LNCAP (cell line): ENCODE results near the gene KRTAP5-9.

Experiments
- TF ChIP-seq, protein P1 (sequence below): fragments of 450-650 bp; IDR thresholded peaks from 2 replicates; pipeline ENCODE4 v1.5.1; 2017; ENCODE audit warnings: mild to moderate bottlenecking

KRTAP5-9 gene

GRCh38 chr11:71575723-71576424 is 27.7 kb downstream of the KRTAP5-9 start:
- TF ChIP-seq, protein P1, sequence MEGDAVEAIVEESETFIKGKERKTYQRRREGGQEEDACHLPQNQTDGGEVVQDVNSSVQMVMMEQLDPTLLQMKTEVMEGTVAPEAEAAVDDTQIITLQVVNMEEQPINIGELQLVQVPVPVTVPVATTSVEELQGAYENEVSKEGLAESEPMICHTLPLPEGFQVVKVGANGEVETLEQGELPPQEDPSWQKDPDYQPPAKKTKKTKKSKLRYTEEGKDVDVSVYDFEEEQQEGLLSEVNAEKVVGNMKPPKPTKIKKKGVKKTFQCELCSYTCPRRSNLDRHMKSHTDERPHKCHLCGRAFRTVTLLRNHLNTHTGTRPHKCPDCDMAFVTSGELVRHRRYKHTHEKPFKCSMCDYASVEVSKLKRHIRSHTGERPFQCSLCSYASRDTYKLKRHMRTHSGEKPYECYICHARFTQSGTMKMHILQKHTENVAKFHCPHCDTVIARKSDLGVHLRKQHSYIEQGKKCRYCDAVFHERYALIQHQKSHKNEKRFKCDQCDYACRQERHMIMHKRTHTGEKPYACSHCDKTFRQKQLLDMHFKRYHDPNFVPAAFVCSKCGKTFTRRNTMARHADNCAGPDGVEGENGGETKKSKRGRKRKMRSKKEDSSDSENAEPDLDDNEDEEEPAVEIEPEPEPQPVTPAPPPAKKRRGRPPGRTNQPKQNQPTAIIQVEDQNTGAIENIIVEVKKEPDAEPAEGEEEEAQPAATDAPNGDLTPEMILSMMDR: no peak

GRCh38 chr11:71577469-71578004 is 29.3 kb downstream of the KRTAP5-9 start:
- TF ChIP-seq, protein P1: no peak

- TF ChIP-seq, protein P1: peak; percentile 84
Observed at GRCh38 chr11:71580057-71581003, 32.1 kb downstream of the KRTAP5-9 start.

DNA sequence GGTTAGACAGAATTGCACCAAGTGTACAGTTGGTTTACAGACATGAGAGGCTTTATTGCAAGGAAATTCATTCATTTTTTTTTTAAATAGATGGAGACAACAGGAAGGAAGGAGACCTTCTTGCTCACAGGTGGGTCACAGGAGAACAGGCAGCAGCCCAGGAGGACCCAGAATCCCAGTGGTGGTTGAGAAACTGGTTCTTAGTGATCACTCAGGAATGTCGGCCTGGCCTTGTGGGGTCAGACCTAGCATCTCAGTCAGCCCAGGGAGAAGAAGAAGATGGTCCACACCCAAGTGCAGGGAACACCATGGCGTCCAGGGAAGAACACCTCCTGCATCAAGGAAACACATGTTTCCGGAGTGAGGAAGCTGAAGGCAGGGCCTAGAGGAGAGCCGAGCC is 33.6 kb downstream of the KRTAP5-9 start:
- TF ChIP-seq, protein P1: no peak

DNA sequence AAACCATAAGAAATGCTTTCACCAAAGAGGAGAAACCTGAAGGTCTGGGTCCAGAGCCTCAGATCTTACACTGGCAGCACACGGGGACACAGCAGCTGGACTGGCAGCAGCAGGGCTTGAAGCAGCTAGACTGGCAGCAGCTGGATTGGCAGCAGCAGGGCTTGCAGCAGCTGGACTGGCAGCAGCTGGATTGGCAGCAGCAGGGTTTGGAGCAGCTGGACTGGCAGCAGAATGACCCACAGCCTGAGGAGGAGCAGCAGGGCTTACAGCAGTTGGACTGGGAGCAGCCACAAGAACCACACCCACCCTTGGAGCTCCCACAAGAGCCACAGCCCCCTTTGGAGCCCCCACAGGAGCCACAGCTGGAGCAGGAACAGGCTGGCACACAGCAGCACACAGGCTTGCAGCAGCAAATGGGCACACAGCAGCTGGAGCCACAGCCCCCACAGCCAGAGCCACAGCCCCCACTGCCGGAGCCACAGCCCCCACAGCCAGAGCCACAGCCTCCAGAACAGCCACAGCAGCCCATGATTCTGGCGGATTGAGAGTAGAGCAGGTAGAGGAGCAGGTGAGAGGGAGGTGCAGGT is 34.2 kb downstream of the KRTAP5-9 start, which contains the start of gene KRTAP5-11:
Gene KRTAP5-11, minus strand, starts transcription at position 567 of the 587 bp plus-strand sequence. Its CDS starts 38 bp downstream, at position 529.
- TF ChIP-seq, protein P1: no peak

- TF ChIP-seq, protein P1: 0 out of 2 replicates have a peak, but pooled peaks have one; percentile 14
Observed at GRCh38 chr11:71588822-71589545, 40.8 kb downstream of the KRTAP5-9 start.
